Measurements from ENCODE around the gene NALCN. TPM values are rescaled to one million over a fixed set of nuclear protein-coding genes. Genes with fewer than 3 reads are reported as not detected.

NALCN gene
- total and polyA plus RNA-seq, 10 of the 15 experiments (the other 5 are each of a cell fraction or from before 2014, with no cell fraction given): under 0.01 TPM; not detected in 9

GRCh38 chr13:101017123-101017872 is 399.0 kb downstream of the NALCN start:
- Histone ChIP-seq H3K27me3 (replicated peaks in 1 of 2; ENCODE audit: control insufficient read depth in 2 of 2, insufficient read depth in 2 of 2, low read length in 1 of 2) (no peaks in the 10 kb centered on the region), H3K9ac (ENCODE audit: control insufficient read depth, insufficient read depth, low read length) (no peak overlapping the region), H3K9me3 (replicated peaks; ENCODE audit: control insufficient read depth, insufficient read depth, low read length) (no peaks in the 10 kb centered on the region), H3K4me1 (ENCODE audit: control insufficient read depth, insufficient read depth, low read length) (no peaks in the 10 kb centered on the region), H2AFZ (ENCODE audit: control insufficient read depth, low read depth, low read length) (no peak overlapping the region), H3K4me2 (ENCODE audit: control insufficient read depth, insufficient read depth) (no peak overlapping the region), H3K4me3 (no peak overlapping the region), H3K27ac (ENCODE audit: control insufficient read depth, insufficient read depth) (no peak overlapping the region), H3K36me3 (ENCODE audit: control insufficient read depth in 2 of 2, insufficient read depth in 2 of 2, low read length in 1 of 2) (no peaks in the 10 kb centered on the region), H4K20me1 (ENCODE audit: control insufficient read depth, insufficient read depth) (no peaks in the 10 kb centered on the region), H3K79me2 (ENCODE audit: control insufficient read depth, insufficient read depth, low read length) (no peaks in the 10 kb centered on the region)
- ChIA-PET RAD21 (ENCODE audit: unreplicated experiment) (no interaction called here), SMC1A (ENCODE audit: uncharacterized antibody, unreplicated experiment) (no interaction called here), CTCF (no interaction called here), POLR2A (no interaction called here)
- TF ChIP-seq RAD51 (IDR thresholded peaks at IDR 0.05) (no peak), RUNX3 (IDR thresholded peaks at IDR 0.05; ENCODE audit: low read length) (no peak), RBBP5 (conservative IDR thresholded peaks at IDR 0.05) (no peak), NFYA (IDR thresholded peaks at IDR 0.05; ENCODE audit: borderline replicate concordance, low read depth, low read length) (no peak), BCL11A (IDR thresholded peaks at IDR 0.05; ENCODE audit: low read depth, low read length) (no peak), MYC (IDR thresholded peaks at IDR 0.05; ENCODE audit: insufficient read depth, insufficient read length, insufficient replicate concordance, low read length, severe bottlenecking) (no peak), TCF12 (IDR thresholded peaks at IDR 0.05; ENCODE audit: low read depth, low read length) (no peak), ASH2L (IDR thresholded peaks at IDR 0.05; ENCODE audit: borderline replicate concordance, low read depth) (no peak), JUND (IDR thresholded peaks at IDR 0.05; ENCODE audit: low read depth, low read length) (no peak), MTA2 (IDR thresholded peaks at IDR 0.05; ENCODE audit: low read depth) (no peak), FOXM1 (IDR thresholded peaks at IDR 0.05; ENCODE audit: low read depth, low read length) (no peak), CREM (IDR thresholded peaks at IDR 0.05; ENCODE audit: low read depth) (no peak)
- TF ChIP-seq, protein P1, sequence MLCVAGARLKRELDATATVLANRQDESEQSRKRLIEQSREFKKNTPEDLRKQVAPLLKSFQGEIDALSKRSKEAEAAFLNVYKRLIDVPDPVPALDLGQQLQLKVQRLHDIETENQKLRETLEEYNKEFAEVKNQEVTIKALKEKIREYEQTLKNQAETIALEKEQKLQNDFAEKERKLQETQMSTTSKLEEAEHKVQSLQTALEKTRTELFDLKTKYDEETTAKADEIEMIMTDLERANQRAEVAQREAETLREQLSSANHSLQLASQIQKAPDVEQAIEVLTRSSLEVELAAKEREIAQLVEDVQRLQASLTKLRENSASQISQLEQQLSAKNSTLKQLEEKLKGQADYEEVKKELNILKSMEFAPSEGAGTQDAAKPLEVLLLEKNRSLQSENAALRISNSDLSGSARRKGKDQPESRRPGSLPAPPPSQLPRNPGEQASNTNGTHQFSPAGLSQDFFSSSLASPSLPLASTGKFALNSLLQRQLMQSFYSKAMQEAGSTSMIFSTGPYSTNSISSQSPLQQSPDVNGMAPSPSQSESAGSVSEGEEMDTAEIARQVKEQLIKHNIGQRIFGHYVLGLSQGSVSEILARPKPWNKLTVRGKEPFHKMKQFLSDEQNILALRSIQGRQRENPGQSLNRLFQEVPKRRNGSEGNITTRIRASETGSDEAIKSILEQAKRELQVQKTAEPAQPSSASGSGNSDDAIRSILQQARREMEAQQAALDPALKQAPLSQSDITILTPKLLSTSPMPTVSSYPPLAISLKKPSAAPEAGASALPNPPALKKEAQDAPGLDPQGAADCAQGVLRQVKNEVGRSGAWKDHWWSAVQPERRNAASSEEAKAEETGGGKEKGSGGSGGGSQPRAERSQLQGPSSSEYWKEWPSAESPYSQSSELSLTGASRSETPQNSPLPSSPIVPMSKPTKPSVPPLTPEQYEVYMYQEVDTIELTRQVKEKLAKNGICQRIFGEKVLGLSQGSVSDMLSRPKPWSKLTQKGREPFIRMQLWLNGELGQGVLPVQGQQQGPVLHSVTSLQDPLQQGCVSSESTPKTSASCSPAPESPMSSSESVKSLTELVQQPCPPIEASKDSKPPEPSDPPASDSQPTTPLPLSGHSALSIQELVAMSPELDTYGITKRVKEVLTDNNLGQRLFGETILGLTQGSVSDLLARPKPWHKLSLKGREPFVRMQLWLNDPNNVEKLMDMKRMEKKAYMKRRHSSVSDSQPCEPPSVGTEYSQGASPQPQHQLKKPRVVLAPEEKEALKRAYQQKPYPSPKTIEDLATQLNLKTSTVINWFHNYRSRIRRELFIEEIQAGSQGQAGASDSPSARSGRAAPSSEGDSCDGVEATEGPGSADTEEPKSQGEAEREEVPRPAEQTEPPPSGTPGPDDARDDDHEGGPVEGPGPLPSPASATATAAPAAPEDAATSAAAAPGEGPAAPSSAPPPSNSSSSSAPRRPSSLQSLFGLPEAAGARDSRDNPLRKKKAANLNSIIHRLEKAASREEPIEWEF (IDR thresholded peaks at IDR 0.05; ENCODE audit: insufficient replicate concordance, low read depth, low read length): no peak
- BruUV-seq (replicated peaks): no TSS peak
- intact Hi-C loops (cut with micrococcal nuclease; ENCODE audit: unreplicated experiment): no loop called here
- in situ Hi-C loops (cut with MboI): no loop called here
- ATAC-seq (no peak), FAIRE-seq (no peak), DNase-seq (ENCODE audit: low read depth, low spot score) (no peak)
- whole genome bisulfite sequencing (ENCODE audit: insufficient coverage, insufficient replicate concordance, low lambda C conversion rate, missing lambda C conversion rate): 20% methylated on average over 8 of the region's 8 CpGs
